Cardiac fibroblast (primary cell): Measurements from ENCODE around the gene LRMDA.
A peak's percentile ranks its signal among the peaks of the same experiment; 100 is the strongest.

Experiments
- DNase-seq, 2 donors: peaks; one replicate each; pipeline versions ENCODE4 v3.0.0 to v3.0.0-alpha.2; 2010; ENCODE audit warnings: low read depth in 2 of 2
- H3K4me3 ChIP-seq, 2 donors: replicated peaks in 1 of 2; 1 replicate in 1 of 2; 2 replicates in 1 of 2; pipeline ENCODE4 v1.5.1; 2011; ENCODE audit warnings: low read depth in 2 of 2, low read length in 2 of 2, mild to moderate bottlenecking in 2 of 2, moderate library complexity in 1 of 2
- CTCF ChIP-seq: IDR thresholded peaks from one replicate; pipeline ENCODE4 v1.5.1; 2011; ENCODE audit warnings: low read depth, mild to moderate bottlenecking, low read length, inconsistent platforms

The LRMDA gene

GRCh38 chr10:75654171-75654771, 222.8 kb downstream of the LRMDA start:
- no peak for TF ChIP-seq CTCF
- no peak overlapping the region for H3K4me3 ChIP-seq
- peak; percentile 19 to 33 for DNase-seq

- peak in 1 of 2 donors; percentile 61 for DNase-seq
- no peak for TF ChIP-seq CTCF
These were observed 223.3 kb downstream of the LRMDA start for GRCh38 chr10:75654772-75655171.

DNA sequence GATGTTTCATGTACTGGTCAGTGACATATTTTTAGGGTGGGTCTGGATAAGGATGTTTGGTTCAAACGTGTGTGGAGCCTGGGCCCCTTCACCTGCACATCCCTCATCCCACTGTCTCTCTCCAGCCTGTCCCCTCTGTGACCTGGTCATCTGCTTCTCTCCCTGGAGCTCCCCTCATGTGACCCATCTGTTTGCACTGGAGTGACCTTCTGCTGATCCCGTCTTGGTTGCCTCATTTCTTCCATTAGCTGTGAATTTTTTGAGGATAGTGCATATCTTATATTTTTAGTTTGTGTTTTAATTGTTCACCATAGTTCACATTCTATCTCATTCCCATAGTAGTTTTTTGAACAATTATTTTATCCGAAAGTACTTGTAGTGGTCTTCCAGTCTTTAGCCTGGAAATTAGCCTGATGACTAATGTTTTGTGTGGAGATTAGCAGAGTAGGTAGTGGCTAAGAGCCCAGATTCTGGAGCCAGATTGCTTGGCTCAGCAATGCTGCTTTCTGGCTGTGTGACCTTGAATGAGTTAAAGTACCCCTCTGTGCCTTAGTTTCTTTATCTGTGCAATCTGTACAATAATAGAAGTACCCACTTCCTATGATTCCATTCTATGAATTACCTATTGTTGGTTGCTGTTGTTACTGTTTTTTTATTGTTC, 224.5 kb downstream of the LRMDA start:
- TF ChIP-seq CTCF: no peak
- H3K4me3 ChIP-seq: no peak overlapping the region
- DNase-seq: peak; percentile 48 to 64

More at GRCh38 chr10:75654772-75655171, 223.3 kb downstream of the LRMDA start:
- no peak overlapping the region for H3K4me3 ChIP-seq

DNA sequence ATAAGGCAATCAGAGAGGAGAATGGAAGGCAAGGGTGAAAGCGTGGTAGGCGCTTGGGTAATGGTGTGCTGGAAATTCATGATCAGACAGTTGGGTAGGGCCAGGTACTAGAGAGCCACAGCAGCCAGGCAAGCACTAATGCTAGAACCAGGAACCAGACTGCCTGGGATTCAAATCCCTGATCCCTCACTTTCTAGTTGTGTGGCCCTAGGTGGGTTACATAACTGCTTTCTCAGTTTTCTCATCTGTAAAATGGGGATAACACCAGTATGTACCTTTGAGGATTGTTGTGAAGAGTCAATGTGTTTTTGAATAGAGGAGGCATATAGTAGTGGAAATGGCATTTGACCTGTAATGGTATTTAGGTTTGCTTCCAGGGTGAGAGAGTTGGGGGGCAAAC, 225.9 kb downstream of the LRMDA start:
- DNase-seq: no peak
- TF ChIP-seq CTCF: no peak
- H3K4me3 ChIP-seq: no peak overlapping the region

DNA sequence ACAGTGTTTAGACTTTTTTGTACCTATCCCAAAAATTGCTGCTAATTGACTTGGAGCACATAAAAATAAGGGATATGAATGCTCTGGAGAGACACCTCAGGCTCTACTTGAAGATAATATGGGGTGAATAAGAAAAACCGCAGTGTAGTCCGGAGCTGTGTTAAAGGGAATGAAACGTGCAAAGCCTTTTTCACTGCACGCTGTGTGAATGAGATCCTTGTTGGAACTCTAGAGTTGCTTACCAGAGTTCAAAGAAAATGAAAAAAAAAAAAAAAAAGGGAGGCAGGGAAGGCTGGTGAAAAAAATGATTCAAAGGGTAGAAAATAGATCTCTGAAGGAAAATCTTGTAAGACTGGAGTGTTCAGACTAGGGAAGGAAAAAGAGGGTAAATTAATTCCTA, 226.6 kb downstream of the LRMDA start:
- no peak for TF ChIP-seq CTCF
- no peak for DNase-seq
- no peak overlapping the region for H3K4me3 ChIP-seq

GRCh38 chr10:75658496-75658895, 227.1 kb downstream of the LRMDA start:
- no peak for TF ChIP-seq CTCF
- DNase-seq: no peak
- no peak overlapping the region for H3K4me3 ChIP-seq
